ENCODE measurements around the gene DLGAP1. TPM values are rescaled to one million over a fixed set of nuclear protein-coding genes. Genes with fewer than 3 reads are reported as not detected.

DLGAP1 gene
- total RNA-seq, 4 donors from 2014 or later = 0.22 to 1.5 (median 0.56) TPM

DNA sequence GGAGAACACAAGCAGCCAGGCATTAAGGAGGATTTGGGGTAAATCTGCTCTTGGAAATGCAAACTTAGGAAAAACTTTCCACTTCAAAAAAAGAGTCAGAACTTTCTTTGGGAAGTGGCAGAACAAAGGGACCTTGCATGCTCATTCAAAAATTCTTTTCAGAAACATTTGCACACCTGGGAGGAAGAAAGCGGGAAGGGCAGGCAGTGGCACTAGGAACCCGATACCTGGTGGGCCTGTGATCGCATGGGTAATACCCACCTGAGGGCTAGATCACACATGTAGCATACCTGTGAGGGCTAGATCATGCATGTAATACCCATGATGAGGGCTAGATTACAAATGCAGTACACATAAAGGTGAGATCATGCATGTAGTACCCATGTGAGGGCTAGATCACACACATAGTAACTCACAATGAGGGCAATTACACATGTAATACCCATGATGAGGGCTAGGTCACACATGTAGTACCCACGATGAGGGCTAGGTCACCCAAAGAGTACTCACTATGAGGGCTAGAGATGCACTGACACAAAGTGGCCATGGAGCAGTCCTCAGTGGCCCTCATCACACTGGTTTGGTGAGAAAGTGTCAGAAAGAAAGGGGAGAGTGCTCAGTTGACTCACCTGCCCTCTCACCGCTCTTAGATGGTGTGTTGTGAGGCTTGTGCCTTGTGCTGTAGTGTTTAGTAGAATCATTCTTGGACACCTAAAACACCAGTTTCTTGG is 212.5 kb downstream of the DLGAP1 start:
- Histone ChIP-seq H3K9me3 (no peaks in the 10 kb centered on the region), H3K4me3 (no peak overlapping the region), H3K27me3 (no peaks in the 10 kb centered on the region), H3K4me1 (no peaks in the 10 kb centered on the region), H3K36me3 (no peaks in the 10 kb centered on the region), H3K27ac (no peak overlapping the region)
- ATAC-seq = no peak
- no peak for TF ChIP-seq POLR2AphosphoS5 (IDR thresholded peaks at IDR 0.05)
- no peak for TF ChIP-seq CTCF (IDR thresholded peaks at IDR 0.05)
- TF ChIP-seq POLR2A (IDR thresholded peaks at IDR 0.05) = no peak
- no peak for TF ChIP-seq EP300 (IDR thresholded peaks at IDR 0.05)
- 82 to 94% methylated on average over 2 to 4 of the region's 5 CpGs for WGBS, 2 donors (ENCODE audit: low coverage in 1 of 2)

- no peaks in the 10 kb centered on the region for H3K9me3 ChIP-seq
- H3K4me1 ChIP-seq = no peaks in the 10 kb centered on the region
- no peak overlapping the region for H3K27ac ChIP-seq
- TF ChIP-seq EP300 (IDR thresholded peaks at IDR 0.05) (no peak), CTCF (IDR thresholded peaks at IDR 0.05) (no peak), POLR2A (IDR thresholded peaks at IDR 0.05) (no peak), POLR2AphosphoS5 (IDR thresholded peaks at IDR 0.05) (no peak)
- no peaks in the 10 kb centered on the region for H3K36me3 ChIP-seq
- no peak overlapping the region for H3K4me3 ChIP-seq
- no peak for ATAC-seq
- 28% methylated on average over 5 to 6 of the region's 6 CpGs for WGBS, 2 donors (ENCODE audit: low coverage in 1 of 2)
- no peaks in the 10 kb centered on the region for H3K27me3 ChIP-seq
Observed at GRCh38 chr18:4241090-4241617, 214.0 kb downstream of the DLGAP1 start.

DNA sequence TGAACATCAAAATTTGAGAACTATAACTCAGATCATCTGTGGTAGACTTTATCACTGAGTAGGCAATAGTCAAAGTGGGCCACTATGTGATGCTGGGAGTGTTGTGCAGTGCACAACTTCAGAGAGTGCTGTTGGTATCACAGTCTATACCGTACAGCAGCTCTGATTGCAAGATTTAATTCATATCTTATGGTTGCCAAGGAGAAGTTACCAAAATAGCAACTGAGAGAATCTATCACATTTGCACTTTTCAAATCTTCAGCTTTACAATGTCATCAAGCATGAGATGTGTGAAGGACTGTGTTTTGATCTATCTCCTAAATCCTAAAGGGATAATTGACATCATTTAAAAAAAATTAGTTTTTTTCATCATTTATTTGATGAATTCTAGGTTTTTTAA is 216.1 kb downstream of the DLGAP1 start:
- no peak for TF ChIP-seq CTCF (IDR thresholded peaks at IDR 0.05)
- no peaks in the 10 kb centered on the region for H3K9me3 ChIP-seq
- no peak overlapping the region for H3K4me3 ChIP-seq
- 45 to 80% methylated on average over 1 of the region's 1 CpG for WGBS, 2 donors (ENCODE audit: low coverage in 1 of 2)
- H3K27me3 ChIP-seq = no peaks in the 10 kb centered on the region
- no peak for ATAC-seq
- no peaks in the 10 kb centered on the region for H3K4me1 ChIP-seq
- H3K27ac ChIP-seq = no peak overlapping the region
- H3K36me3 ChIP-seq = no peaks in the 10 kb centered on the region

DNA sequence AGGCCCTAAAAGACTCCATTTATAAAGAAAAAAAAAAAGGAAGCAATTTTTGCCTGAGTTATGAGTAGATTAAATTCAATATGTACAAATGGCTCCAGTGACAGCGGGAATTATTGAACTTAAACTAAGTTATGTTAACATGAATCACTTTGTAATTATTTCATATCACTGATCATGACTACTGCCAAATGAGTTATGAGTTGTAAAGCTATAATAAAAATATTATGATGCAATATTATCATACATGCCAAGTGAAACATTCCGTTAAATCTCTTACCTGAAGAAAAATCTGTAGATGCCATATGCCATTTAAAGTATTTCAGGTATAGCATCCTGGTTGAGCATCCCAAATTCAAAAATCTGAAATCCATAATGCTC is 217.5 kb downstream of the DLGAP1 start:
- Histone ChIP-seq H3K9me3 (no peaks in the 10 kb centered on the region), H3K27ac (no peak overlapping the region), H3K4me3 (no peak overlapping the region), H3K27me3 (no peaks in the 10 kb centered on the region), H3K4me1 (no peaks in the 10 kb centered on the region), H3K36me3 (no peaks in the 10 kb centered on the region)
- 36 to 59% methylated on average over 1 to 2 of the region's 2 CpGs for WGBS, 2 donors (ENCODE audit: low coverage in 1 of 2)
- TF ChIP-seq POLR2AphosphoS5 (IDR thresholded peaks at IDR 0.05) (no peak), POLR2A (IDR thresholded peaks at IDR 0.05) (no peak), EP300 (IDR thresholded peaks at IDR 0.05) (no peak), CTCF (IDR thresholded peaks at IDR 0.05) (no peak)
- no peak for ATAC-seq

- H3K4me3 ChIP-seq = no peak overlapping the region
- no peaks in the 10 kb centered on the region for H3K9me3 ChIP-seq
- no peak for TF ChIP-seq POLR2A (IDR thresholded peaks at IDR 0.05)
- no peak for TF ChIP-seq EP300 (IDR thresholded peaks at IDR 0.05)
- TF ChIP-seq POLR2AphosphoS5 (IDR thresholded peaks at IDR 0.05) = no peak
- TF ChIP-seq CTCF (IDR thresholded peaks at IDR 0.05) = no peak
- H3K27me3 ChIP-seq = no peaks in the 10 kb centered on the region
- no peak overlapping the region for H3K27ac ChIP-seq
- 38 to 53% methylated on average over 9 to 10 of the region's 11 CpGs for WGBS, 2 donors (ENCODE audit: low coverage in 1 of 2)
- no peak for ATAC-seq
- no peaks in the 10 kb centered on the region for H3K36me3 ChIP-seq
- no peaks in the 10 kb centered on the region for H3K4me1 ChIP-seq
Observed at GRCh38 chr18:4236940-4237663, 218.0 kb downstream of the DLGAP1 start.

All from gastroesophageal sphincter (tissue), 4 donors.